Neutrophil (primary cell): Measurements from ENCODE around the gene CETN1.

Experiments used
- H3K27ac ChIP-seq: fragments of 200-600 bp; sonication (generic); 2 replicates; pipeline ENCODE4 v1.5.1; 2016; ENCODE audit warnings: mild to moderate bottlenecking, moderate library complexity
- H3K27me3 ChIP-seq: fragments of 200-600 bp; sonication (generic); 2 replicates; pipeline ENCODE4 v1.6.0; 2016; ENCODE audit warnings: mild to moderate bottlenecking
- H3K36me3 ChIP-seq: fragments of 200-600 bp; sonication (generic); 2 replicates; pipeline ENCODE4 v1.5.1; 2017
- H3K4me1 ChIP-seq, 2 experiments: fragments of 200-600 bp in 1 of 2; sonication (generic) in 1 of 2; 1 replicate in 1 of 2; 2 replicates in 1 of 2; pipeline versions ENCODE4 v1.5.1 to v1.6.1; 2013 to 2016; ENCODE audit warnings: low read depth in 1 of 2, low read length in 1 of 2, mild to moderate bottlenecking in 1 of 2, moderate library complexity in 1 of 2; ENCODE audit not compliant: control insufficient read depth in 1 of 2, insufficient read depth in 1 of 2
- H3K4me3 ChIP-seq, 2 experiments: fragments of 200-600 bp in 1 of 2; sonication (generic) in 1 of 2; 1 replicate in 1 of 2; 2 replicates in 1 of 2; pipeline ENCODE4 v1.5.1; 2013 to 2016; ENCODE audit warnings: low read depth in 1 of 2, low read length in 1 of 2, mild to moderate bottlenecking in 1 of 2, moderate library complexity in 1 of 2
- H3K9me3 ChIP-seq: fragments of 200-600 bp; sonication (generic); 2 replicates; pipeline ENCODE4 v1.5.1; 2016
- CTCF ChIP-seq: fragments of 200-600 bp; sonication (generic); IDR thresholded peaks from 2 replicates; pipeline ENCODE4 v1.5.1; 2016; ENCODE audit warnings: antibody characterized with exemption

The CETN1 gene

GRCh38 chr18:549967-550366 lies 30.2 kb upstream of the CETN1 start:
- Histone ChIP-seq H3K9me3 (no peaks in the 10 kb centered on the region), H3K36me3 (no peaks in the 10 kb centered on the region), H3K27me3 (no peaks in the 10 kb centered on the region)

GRCh38 chr18:551404-552061 lies 28.6 kb upstream of the CETN1 start:
- no peaks in the 10 kb centered on the region for H3K4me1 ChIP-seq
- H3K4me3 ChIP-seq: no peak overlapping the region
- no peaks in the 10 kb centered on the region for H3K27me3 ChIP-seq
- no peaks in the 10 kb centered on the region for H3K9me3 ChIP-seq
- H3K27ac ChIP-seq: no peak overlapping the region
- no peaks in the 10 kb centered on the region for H3K36me3 ChIP-seq
- TF ChIP-seq CTCF: no peak

More at GRCh38 chr18:549967-550366, 30.2 kb upstream of the CETN1 start:
- TF ChIP-seq CTCF: no peak
- no peak overlapping the region for H3K4me3 ChIP-seq
- no peaks in the 10 kb centered on the region for H3K4me1 ChIP-seq
- no peak overlapping the region for H3K27ac ChIP-seq

GRCh38 chr18:555705-556457 lies 24.3 kb upstream of the CETN1 start:
- Histone ChIP-seq H3K27me3 (no peaks in the 10 kb centered on the region), H3K36me3 (no peaks in the 10 kb centered on the region), H3K27ac (no peak overlapping the region), H3K4me3 (no peak overlapping the region), H3K9me3 (no peaks in the 10 kb centered on the region), H3K4me1 (no peaks in the 10 kb centered on the region)
- no peak for TF ChIP-seq CTCF

- no peak overlapping the region for H3K4me3 ChIP-seq
- peaks cover 9% of the 10 kb centered on the region for H3K27me3 ChIP-seq
- no peak for TF ChIP-seq CTCF
Observed at GRCh38 chr18:564708-565561, 15.2 kb upstream of the CETN1 start.

GRCh38 chr18:565562-566061 lies 14.6 kb upstream of the CETN1 start:
- Histone ChIP-seq H3K4me1 (no peaks in the 10 kb centered on the region), H3K4me3 (no peak overlapping the region), H3K36me3 (no peaks in the 10 kb centered on the region), H3K27me3 (peaks cover 9% of the 10 kb centered on the region), H3K9me3 (no peaks in the 10 kb centered on the region), H3K27ac (no peak overlapping the region)
- TF ChIP-seq CTCF: no peak

More at GRCh38 chr18:564708-565561, 15.2 kb upstream of the CETN1 start:
- H3K27ac ChIP-seq: no peak overlapping the region
- no peaks in the 10 kb centered on the region for H3K4me1 ChIP-seq
- H3K9me3 ChIP-seq: no peaks in the 10 kb centered on the region
- no peaks in the 10 kb centered on the region for H3K36me3 ChIP-seq
